ENCODE measurements around the gene CCDC126.

GRCh38 chr7:23604296-23604640, 7.1 kb downstream of the CCDC126 start:
- no peak for TF ChIP-seq CTCF (IDR thresholded peaks at IDR 0.05)
- no peak for TF ChIP-seq POLR2A (IDR thresholded peaks at IDR 0.05)
